22Rv1 (cell line): ENCODE measurements around the gene PAFAH1B2.

Experiments used
- H3K27ac ChIP-seq: fragments of 450-650 bp; 2 replicates; pipeline ENCODE4 v1.5.1; 2017
- CTCF ChIP-seq: fragments of 450-650 bp; IDR thresholded peaks from 2 replicates; pipeline ENCODE4 v1.5.1; 2017; ENCODE audit warnings: mild to moderate bottlenecking
- ZFX ChIP-seq: fragments of 450-650 bp; IDR thresholded peaks from 2 replicates; pipeline ENCODE4 v1.6.1; 2017; ENCODE audit warnings: antibody characterized with exemption, borderline replicate concordance

PAFAH1B2 gene

GRCh38 chr11:117143390-117143789 lies 697 bp upstream of the PAFAH1B2 start:
- peak overlapping the region; percentile 85 for H3K27ac ChIP-seq
- TF ChIP-seq ZFX (no peak), CTCF (no peak)

- H3K27ac ChIP-seq, result peak overlapping the region; percentile 85
- TF ChIP-seq ZFX (no peak), CTCF (no peak)
Observed at GRCh38 chr11:117144477-117145392, 648 bp downstream of the PAFAH1B2 start.

GRCh38 chr11:117145393-117145761 lies 1.3 kb downstream of the PAFAH1B2 start:
- TF ChIP-seq ZFX, result no peak
- TF ChIP-seq CTCF, result no peak

GRCh38 chr11:117146521-117146920 lies 2.4 kb downstream of the PAFAH1B2 start:
- no peak overlapping the region for H3K27ac ChIP-seq
- TF ChIP-seq CTCF (no peak), ZFX (no peak)

More at GRCh38 chr11:117145393-117145761, 1.3 kb downstream of the PAFAH1B2 start:
- H3K27ac ChIP-seq, result no peak overlapping the region

GRCh38 chr11:117152066-117152465 lies 8.0 kb downstream of the PAFAH1B2 start:
- TF ChIP-seq ZFX (no peak), CTCF (no peak)
- H3K27ac ChIP-seq, result no peak overlapping the region

- no peak overlapping the region for H3K27ac ChIP-seq
- no peak for TF ChIP-seq ZFX
- no peak for TF ChIP-seq CTCF
Observed at GRCh38 chr11:117154468-117154867, 10.4 kb downstream of the PAFAH1B2 start.

GRCh38 chr11:117157507-117157906 lies 13.4 kb downstream of the PAFAH1B2 start:
- no peak overlapping the region for H3K27ac ChIP-seq
- TF ChIP-seq ZFX (no peak), CTCF (no peak)
